ENCODE measurements around the gene MAGI2. TPM values are rescaled to one million over a fixed set of nuclear protein-coding genes. Genes with fewer than 3 reads are reported as not detected.

Gene MAGI2
- total RNA-seq, 2 experiments from 2014 or later: 0.08 to 0.13 TPM

DNA sequence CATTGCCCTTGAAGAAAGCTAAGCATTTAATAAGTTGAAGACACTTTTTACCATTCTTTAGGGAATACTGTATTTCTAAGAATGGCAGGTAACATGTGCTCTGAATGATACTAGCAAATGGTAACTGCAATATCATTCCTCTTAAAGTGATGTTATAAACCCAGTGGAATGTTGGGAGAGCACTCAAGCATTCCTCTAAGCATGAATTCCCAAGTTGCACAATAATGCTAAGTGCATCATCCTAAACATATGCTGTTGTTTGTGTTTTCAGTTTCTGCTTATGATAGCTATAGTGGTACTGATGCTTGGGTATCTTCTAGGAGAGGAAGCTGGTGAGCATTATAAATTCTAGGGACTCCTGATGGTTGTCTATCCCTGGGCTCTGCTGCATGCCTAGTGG is 980.9 kb downstream of the MAGI2 start:
- Mint-ChIP-seq H3K4me1 (no peaks in the 10 kb centered on the region), H3K27ac (no peak overlapping the region), H3K27me3 (no peaks in the 10 kb centered on the region), H3K36me3 (ENCODE audit: low read depth) (no peaks in the 10 kb centered on the region), H3K9me3 (no peaks in the 10 kb centered on the region), H3K4me3 (no peak overlapping the region)
- CTCF ChIA-PET: no interaction called here
- DNase-seq: no peak
- POLR2A ChIA-PET: no interaction called here

DNA sequence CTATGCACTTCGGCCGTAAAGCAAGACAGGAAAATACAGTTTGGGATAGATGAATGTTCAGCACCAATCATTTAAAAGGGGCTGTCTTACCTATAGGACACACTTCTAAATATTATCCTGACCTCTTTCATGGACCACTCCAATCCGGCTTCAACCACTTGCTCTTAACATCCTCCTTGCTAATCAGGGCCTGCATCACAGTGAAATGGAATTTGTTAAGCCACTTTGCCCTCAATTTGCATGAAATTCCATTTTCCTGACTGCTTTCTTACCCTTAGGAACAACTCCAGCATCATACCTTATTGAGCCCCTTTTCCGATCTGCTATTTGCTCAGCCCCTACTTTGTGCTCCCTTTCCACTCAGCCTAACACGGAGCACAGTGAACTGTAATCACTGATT is 987.6 kb downstream of the MAGI2 start:
- Mint-ChIP-seq H3K4me1 (no peaks in the 10 kb centered on the region), H3K27ac (no peak overlapping the region), H3K4me3 (no peak overlapping the region), H3K9me3 (no peaks in the 10 kb centered on the region), H3K27me3 (no peaks in the 10 kb centered on the region), H3K36me3 (ENCODE audit: low read depth) (no peaks in the 10 kb centered on the region)
- no peak for DNase-seq
- ChIA-PET CTCF (no interaction called here), POLR2A (no interaction called here)

DNA sequence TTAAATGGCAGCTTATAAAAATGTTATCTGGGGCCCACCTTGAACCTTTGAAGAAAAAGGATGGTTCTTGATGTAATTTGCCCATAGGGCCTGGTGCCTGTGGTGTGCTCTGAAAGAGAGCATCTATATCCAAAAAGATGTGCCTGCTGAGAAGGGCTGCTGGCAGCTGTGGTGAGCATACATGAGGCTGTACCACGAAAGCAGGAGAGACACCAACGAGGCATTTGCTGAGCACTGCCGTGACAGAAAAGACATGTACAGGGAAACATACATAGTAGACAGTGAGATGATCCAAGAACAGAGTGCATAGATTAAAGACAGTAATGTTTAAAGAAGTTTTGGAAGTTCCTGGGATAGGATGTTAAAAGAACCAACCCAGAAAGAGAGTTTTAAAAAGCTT is 990.4 kb downstream of the MAGI2 start:
- no peak for DNase-seq
- Mint-ChIP-seq H3K27ac (no peak overlapping the region), H3K36me3 (ENCODE audit: low read depth) (no peaks in the 10 kb centered on the region), H3K4me3 (no peak overlapping the region), H3K4me1 (no peaks in the 10 kb centered on the region), H3K9me3 (no peaks in the 10 kb centered on the region), H3K27me3 (no peaks in the 10 kb centered on the region)
- POLR2A ChIA-PET: no interaction called here
- CTCF ChIA-PET: no interaction called here

DNA sequence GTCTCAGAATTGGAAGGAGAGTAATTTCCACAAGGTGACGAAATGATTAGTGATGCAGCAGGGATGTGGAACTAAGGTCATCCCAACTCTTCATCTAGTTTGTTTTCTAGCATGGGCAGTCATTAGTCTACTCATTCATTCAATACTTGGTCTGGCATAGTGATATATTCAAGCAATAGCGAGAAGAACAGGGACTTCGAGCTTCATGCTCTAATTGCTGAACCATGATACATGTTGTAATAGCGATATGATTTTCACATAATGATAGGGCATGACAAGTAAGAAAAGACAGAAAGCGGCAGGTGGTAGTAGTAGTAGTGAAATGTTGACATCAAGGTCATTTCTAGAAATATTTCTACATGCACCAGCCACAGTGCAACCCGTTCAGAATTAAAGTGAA is 1002.8 kb downstream of the MAGI2 start:
- no peaks in the 10 kb centered on the region for H3K4me1 Mint-ChIP-seq
- CTCF ChIA-PET: no interaction called here
- no peaks in the 10 kb centered on the region for H3K27me3 Mint-ChIP-seq
- POLR2A ChIA-PET: no interaction called here
- H3K4me3 Mint-ChIP-seq: no peak overlapping the region
- DNase-seq: no peak
- no peaks in the 10 kb centered on the region for H3K36me3 Mint-ChIP-seq (ENCODE audit: low read depth)
- H3K9me3 Mint-ChIP-seq: no peaks in the 10 kb centered on the region
- no peak overlapping the region for H3K27ac Mint-ChIP-seq

DNA sequence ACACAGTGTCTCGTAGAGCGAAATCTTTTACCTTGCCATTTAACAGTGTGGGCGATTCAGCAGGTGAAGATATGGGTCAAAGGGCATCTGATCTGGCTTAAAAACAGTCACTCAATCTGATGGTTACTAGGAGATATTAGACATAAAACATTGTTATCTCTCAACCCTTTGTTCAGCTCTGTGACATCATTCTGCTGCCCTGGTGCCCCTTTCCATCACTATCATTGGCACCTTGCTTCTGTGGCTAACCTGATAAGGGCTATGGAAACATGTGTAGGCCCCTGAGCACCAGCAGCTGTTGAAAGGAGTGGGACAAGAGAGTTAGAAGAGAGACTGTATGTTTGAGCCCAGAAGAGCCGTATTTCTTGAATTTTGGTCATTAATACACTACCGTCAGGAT is 1004.6 kb downstream of the MAGI2 start:
- ChIA-PET POLR2A (no interaction called here), CTCF (no interaction called here)
- Mint-ChIP-seq H3K4me1 (no peaks in the 10 kb centered on the region), H3K27ac (no peak overlapping the region), H3K27me3 (no peaks in the 10 kb centered on the region), H3K4me3 (no peak overlapping the region), H3K9me3 (no peaks in the 10 kb centered on the region), H3K36me3 (ENCODE audit: low read depth) (no peaks in the 10 kb centered on the region)
- no peak for DNase-seq

DNA sequence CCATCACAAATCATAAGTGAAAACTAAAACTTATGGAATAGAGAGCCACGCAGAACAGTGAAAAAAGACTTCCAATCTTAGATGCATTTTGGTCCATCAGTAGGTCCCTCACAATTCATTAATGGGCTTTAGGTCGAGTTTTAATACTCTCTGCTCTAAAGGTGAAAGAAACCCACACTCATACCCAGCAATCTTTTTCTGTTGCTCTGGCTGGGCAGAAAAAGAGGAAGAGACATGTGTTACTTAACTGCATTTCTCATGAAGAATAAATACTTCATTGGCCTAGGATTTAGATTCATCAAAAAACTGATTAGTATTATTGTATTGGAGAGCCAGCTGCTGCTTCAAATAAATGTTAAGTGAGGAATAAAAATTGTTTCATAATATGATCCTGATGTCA is 1009.2 kb downstream of the MAGI2 start:
- H3K9me3 Mint-ChIP-seq: no peaks in the 10 kb centered on the region
- no peaks in the 10 kb centered on the region for H3K4me1 Mint-ChIP-seq
- no peaks in the 10 kb centered on the region for H3K36me3 Mint-ChIP-seq (ENCODE audit: low read depth)
- DNase-seq: no peak
- CTCF ChIA-PET: no interaction called here
- no peaks in the 10 kb centered on the region for H3K27me3 Mint-ChIP-seq
- no peak overlapping the region for H3K27ac Mint-ChIP-seq
- H3K4me3 Mint-ChIP-seq: no peak overlapping the region
- POLR2A ChIA-PET: no interaction called here

DNA sequence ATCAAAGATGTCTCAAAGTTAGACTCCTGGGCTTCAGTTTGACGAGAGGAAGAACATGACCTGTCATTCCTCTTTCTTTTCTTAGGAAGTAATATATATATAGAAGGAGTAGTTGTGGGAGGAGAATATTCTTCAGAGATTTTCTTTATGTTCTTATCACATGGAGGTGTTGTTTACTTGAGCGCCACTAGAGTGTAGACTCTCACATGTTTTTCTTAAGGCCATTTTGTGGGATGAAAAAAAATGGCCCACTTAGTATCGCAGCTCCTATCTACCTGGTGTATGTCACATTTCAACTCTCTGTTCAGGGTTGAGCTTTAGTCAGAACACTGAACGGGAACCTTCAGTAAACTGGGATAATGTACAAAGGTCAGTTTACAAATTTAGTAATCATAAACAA is 1009.7 kb downstream of the MAGI2 start:
- H3K4me3 Mint-ChIP-seq: no peak overlapping the region
- ChIA-PET POLR2A (no interaction called here), CTCF (no interaction called here)
- H3K9me3 Mint-ChIP-seq: no peaks in the 10 kb centered on the region
- no peaks in the 10 kb centered on the region for H3K27me3 Mint-ChIP-seq
- H3K27ac Mint-ChIP-seq: no peak overlapping the region
- H3K36me3 Mint-ChIP-seq (ENCODE audit: low read depth): no peaks in the 10 kb centered on the region
- H3K4me1 Mint-ChIP-seq: no peaks in the 10 kb centered on the region
- DNase-seq: no peak

DNA sequence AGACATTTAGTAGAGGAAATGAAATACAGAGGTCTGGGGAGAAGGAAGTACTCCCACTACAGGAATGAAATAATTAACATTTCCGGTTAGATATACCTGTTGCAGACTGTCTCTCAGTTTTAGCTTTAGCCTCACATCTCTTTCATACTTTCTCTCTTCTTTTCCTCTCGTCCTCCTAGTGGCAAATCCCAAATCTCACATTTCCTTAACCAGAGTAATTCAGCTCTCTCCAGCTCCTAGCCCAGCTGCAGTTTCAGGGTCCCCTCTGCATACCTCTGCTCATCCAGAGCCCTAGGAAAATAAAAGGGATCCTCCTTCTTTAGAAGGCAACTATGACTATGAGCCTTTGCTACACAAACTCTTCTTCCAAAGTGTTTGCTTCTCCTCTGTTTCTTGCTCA is 1011.7 kb downstream of the MAGI2 start:
- Mint-ChIP-seq H3K4me3 (no peak overlapping the region), H3K27me3 (no peaks in the 10 kb centered on the region), H3K4me1 (no peaks in the 10 kb centered on the region), H3K9me3 (no peaks in the 10 kb centered on the region), H3K36me3 (ENCODE audit: low read depth) (no peaks in the 10 kb centered on the region), H3K27ac (no peak overlapping the region)
- no peak for DNase-seq
- ChIA-PET CTCF (no interaction called here), POLR2A (no interaction called here)

DNA sequence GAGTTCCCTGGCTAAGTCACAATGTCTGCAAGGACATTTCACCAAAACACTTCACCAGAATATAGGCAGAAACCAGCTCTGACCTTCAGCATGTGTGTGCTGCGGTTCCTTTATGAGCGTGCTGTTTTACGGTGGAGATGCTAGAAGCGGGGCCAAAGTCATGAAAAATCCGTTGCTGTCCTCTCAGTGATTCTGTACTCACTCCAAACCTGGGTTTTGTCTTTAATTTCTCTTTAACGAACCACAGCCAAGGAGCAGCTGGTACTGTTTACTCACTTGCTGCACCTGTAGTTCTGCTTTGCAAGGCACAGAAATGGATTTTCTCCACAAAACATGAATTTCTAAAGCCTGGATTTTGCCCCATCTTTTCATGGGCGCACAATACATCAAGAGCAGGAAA is 1015.0 kb downstream of the MAGI2 start:
- no peaks in the 10 kb centered on the region for H3K9me3 Mint-ChIP-seq
- no peak for DNase-seq
- no peaks in the 10 kb centered on the region for H3K27me3 Mint-ChIP-seq
- H3K27ac Mint-ChIP-seq: no peak overlapping the region
- no peak overlapping the region for H3K4me3 Mint-ChIP-seq
- CTCF ChIA-PET: no interaction called here
- no peaks in the 10 kb centered on the region for H3K36me3 Mint-ChIP-seq (ENCODE audit: low read depth)
- no peaks in the 10 kb centered on the region for H3K4me1 Mint-ChIP-seq
- POLR2A ChIA-PET: no interaction called here

DNA sequence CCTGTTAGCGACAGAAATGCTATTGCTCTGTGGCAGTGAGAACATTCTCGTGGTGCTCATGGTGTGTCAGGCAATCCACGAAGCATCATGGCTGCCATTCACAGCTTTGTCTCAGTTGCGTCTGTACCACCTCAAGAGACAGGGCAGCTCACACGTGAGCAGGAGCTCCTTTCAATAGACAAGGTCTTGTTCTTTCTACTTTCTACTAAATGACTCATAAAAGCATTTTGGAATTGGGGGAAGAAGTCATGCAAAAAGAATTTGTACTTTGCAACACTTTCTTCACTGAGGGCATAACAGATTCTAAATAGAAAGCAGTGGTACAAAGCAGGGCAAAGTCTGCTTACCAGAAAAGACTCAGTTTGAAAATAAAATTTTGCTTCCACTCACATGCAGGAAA is 1016.3 kb downstream of the MAGI2 start:
- Mint-ChIP-seq H3K27me3 (no peaks in the 10 kb centered on the region), H3K4me1 (no peaks in the 10 kb centered on the region), H3K9me3 (no peaks in the 10 kb centered on the region), H3K36me3 (ENCODE audit: low read depth) (no peaks in the 10 kb centered on the region), H3K27ac (no peak overlapping the region), H3K4me3 (no peak overlapping the region)
- CTCF ChIA-PET: no interaction called here
- POLR2A ChIA-PET: no interaction called here
- DNase-seq: no peak

DNA sequence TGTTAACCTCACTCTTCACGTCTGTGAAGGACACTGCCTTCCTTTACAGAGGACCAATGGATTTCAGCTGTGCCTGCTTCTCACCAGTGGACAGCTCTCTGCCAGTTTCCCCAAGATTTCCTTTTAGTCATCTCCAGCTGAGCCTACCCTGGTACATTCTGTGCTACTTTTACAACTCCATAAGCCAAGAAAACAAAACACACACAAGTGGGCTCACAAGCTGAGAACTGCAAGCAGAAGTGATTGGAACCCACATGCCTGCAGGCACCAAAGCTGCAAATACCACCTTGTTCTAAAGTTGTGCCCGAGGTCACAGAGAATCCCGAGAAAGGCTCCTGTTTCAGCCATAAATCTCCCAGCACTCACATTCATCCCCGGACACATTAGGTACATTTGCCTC is 1018.1 kb downstream of the MAGI2 start:
- POLR2A ChIA-PET: no interaction called here

DNA sequence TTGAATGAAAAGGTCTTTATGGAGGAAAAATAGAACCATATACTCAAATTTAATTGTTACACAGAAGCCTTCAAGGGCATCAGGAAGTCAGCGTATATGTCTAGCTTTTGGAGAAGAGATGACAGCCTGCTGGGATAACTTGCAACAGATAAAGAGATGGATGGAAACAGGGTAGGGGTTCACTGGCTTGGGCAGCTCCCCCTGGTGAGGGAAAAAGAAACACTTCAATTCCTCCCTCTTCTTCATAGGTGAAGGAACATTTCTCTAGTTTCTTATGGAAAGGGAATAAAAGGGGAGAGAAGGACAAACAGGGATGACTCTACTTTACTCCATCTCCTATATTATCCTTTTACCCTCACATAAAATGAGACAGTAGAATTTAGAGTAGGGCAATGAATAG is 1019.2 kb downstream of the MAGI2 start:
- POLR2A ChIA-PET: no interaction called here
- H3K27ac Mint-ChIP-seq: no peak overlapping the region
- no peaks in the 10 kb centered on the region for H3K9me3 Mint-ChIP-seq
- H3K27me3 Mint-ChIP-seq: no peaks in the 10 kb centered on the region
- no peaks in the 10 kb centered on the region for H3K36me3 Mint-ChIP-seq (ENCODE audit: low read depth)
- DNase-seq: no peak
- no peak overlapping the region for H3K4me3 Mint-ChIP-seq
- no peaks in the 10 kb centered on the region for H3K4me1 Mint-ChIP-seq
- CTCF ChIA-PET: no interaction called here

More for the DNA sequence above, 1018.1 kb downstream of the MAGI2 start:
- Mint-ChIP-seq H3K27me3 (no peaks in the 10 kb centered on the region), H3K9me3 (no peaks in the 10 kb centered on the region), H3K4me3 (no peak overlapping the region), H3K36me3 (ENCODE audit: low read depth) (no peaks in the 10 kb centered on the region), H3K27ac (no peak overlapping the region), H3K4me1 (no peaks in the 10 kb centered on the region)
- CTCF ChIA-PET: no interaction called here
- DNase-seq: no peak

DNA sequence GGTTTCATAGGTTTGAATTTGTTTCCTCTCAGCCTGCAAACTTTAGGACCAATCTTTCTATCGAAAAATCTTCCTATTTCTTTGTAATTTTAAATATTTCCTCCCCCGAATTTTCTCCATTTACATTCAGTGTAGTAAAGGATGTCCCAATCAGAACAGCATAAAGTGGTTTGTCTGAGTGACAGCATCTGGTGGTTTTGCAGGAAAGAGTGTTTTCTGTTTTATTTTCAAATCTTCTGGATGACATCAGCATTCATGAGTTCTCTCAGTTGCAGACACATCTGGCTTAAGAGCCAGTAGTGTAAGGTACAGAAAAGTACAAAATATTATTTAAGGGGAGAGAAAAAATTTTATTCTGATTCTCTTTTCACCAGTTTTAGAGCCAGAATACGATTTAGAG is 1020.0 kb downstream of the MAGI2 start:
- Mint-ChIP-seq H3K36me3 (ENCODE audit: low read depth) (no peaks in the 10 kb centered on the region), H3K4me1 (no peaks in the 10 kb centered on the region), H3K9me3 (no peaks in the 10 kb centered on the region), H3K4me3 (no peak overlapping the region), H3K27me3 (no peaks in the 10 kb centered on the region), H3K27ac (no peak overlapping the region)
- no peak for DNase-seq
- ChIA-PET CTCF (no interaction called here), POLR2A (no interaction called here)

DNA sequence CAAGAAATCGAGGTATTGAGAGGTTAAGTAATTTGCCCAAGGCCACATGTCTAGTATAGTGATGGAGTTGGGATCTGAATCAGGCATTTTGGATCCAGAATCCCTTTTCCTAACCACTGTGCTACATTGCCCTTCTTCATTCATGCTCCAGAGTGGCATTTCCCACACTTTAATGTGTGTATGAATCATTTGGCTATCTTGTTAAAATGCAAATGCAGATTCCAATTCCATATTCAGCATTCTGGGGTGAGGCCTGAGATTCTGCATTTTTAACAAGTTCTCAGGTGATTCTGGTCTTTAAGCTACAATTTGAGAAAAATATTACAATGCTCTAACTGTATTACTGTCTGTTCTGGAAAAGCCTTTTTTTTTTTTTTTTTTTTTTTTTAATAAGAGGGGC is 1023.6 kb downstream of the MAGI2 start:
- POLR2A ChIA-PET: no interaction called here
- H3K4me1 Mint-ChIP-seq: no peaks in the 10 kb centered on the region

DNA sequence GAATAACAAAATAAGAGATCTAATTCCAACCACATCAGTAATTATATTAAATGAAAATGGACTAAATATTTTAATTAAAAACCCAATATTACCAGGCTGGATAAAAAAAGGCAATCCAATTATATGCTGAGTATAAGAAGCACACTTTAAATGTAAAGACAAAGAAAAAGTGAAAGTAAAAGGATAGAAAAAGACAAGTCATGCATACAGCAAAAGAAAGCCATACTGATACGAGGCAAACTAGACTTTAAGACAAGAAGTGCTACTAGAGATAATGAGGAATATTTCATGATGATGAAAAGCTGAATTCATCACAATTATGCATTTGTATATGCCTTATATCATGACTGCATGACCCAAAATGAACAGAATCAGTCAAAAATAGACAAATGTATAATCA is 1026.3 kb downstream of the MAGI2 start:
- Mint-ChIP-seq H3K4me3 (no peak overlapping the region), H3K27ac (no peak overlapping the region), H3K36me3 (ENCODE audit: low read depth) (no peaks in the 10 kb centered on the region), H3K27me3 (no peaks in the 10 kb centered on the region), H3K9me3 (peaks cover 3% of the 10 kb centered on the region), H3K4me1 (no peaks in the 10 kb centered on the region)
- DNase-seq: no peak
- ChIA-PET POLR2A (no interaction called here), CTCF (no interaction called here)

More for the DNA sequence above, 1023.6 kb downstream of the MAGI2 start:
- CTCF ChIA-PET: no interaction called here
- H3K27me3 Mint-ChIP-seq: no peaks in the 10 kb centered on the region
- no peak overlapping the region for H3K4me3 Mint-ChIP-seq
- H3K9me3 Mint-ChIP-seq: peaks cover 3% of the 10 kb centered on the region
- no peaks in the 10 kb centered on the region for H3K36me3 Mint-ChIP-seq (ENCODE audit: low read depth)
- no peak overlapping the region for H3K27ac Mint-ChIP-seq
- no peak for DNase-seq

Data from activated CD4-positive, alpha-beta memory T cell treated with anti-CD3 and anti-CD28 coated beads, Interleukin-2, amount 10 ng/mL, durations not matched to agents 7 days and 5 days (primary cell).